GM23248 (cell line): ENCODE measurements around the gene GCAT.

ENCODE experiments used
- EZH2 ChIP-seq: fragments of 200-600 bp; sonication (generic); IDR thresholded peaks from 2 replicates; pipeline ENCODE4 v1.6.1; 2018; ENCODE audit warnings: antibody characterized with exemption, mild to moderate bottlenecking; ENCODE audit not compliant: insufficient read depth, poor library complexity, severe bottlenecking
- EZH2phosphoT487 ChIP-seq: fragments of 200-600 bp; sonication (generic); IDR thresholded peaks from 2 replicates; pipeline ENCODE4 v1.6.1; 2018; ENCODE audit warnings: antibody characterized with exemption, moderate library complexity, mild to moderate bottlenecking, low read depth; ENCODE audit not compliant: insufficient read depth

DNA sequence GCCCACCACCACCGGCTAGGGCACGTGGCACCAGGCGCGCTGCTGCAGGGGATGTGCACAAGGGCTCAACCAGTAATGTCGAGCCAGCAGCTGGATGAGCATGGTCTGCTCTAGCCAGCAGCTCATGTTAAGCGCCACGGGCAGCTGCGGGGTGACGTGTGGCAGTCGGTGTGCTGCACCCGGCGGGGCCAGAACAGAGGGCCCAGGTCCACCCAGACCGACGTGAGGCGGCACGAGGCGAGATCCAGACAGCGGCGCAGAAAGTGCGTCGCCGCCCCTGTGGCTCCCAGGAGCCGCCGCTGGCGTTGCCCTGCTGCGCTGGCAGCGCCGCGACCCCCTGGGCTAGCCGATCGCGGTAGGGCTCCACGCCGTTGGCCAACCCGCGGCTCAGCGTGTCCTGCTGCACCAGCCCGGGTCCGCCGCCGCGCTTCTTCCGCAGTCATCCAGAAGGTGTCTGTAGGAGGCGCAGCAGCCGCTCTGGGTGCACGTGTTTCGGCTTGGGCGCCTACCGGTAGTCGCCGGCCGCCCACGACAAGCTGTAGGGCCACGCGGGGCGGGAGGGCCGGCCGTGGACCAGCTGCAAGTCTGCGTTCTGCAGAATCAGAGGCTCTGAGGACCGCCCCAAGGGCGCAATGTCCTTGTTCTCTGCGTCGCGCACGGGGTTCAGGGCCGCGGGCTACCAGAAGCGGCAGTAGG is 10.8 kb downstream of the GCAT start:
- TF ChIP-seq EZH2 (no peak), EZH2phosphoT487 (no peak)
